Pons (tissue), 1 donor: ENCODE data around the gene PTDSS2.

Experiments
- DNase-seq: peaks from one replicate; pipeline ENCODE4 v3.0.0-alpha.2; 2016; ENCODE audit warnings: low spot score

Gene PTDSS2

GRCh38 chr11:530960-531831 lies 81.1 kb downstream of the PTDSS2 start:
- no peak for DNase-seq

GRCh38 chr11:531919-532526 lies 81.9 kb downstream of the PTDSS2 start:
- no peak for DNase-seq

DNA sequence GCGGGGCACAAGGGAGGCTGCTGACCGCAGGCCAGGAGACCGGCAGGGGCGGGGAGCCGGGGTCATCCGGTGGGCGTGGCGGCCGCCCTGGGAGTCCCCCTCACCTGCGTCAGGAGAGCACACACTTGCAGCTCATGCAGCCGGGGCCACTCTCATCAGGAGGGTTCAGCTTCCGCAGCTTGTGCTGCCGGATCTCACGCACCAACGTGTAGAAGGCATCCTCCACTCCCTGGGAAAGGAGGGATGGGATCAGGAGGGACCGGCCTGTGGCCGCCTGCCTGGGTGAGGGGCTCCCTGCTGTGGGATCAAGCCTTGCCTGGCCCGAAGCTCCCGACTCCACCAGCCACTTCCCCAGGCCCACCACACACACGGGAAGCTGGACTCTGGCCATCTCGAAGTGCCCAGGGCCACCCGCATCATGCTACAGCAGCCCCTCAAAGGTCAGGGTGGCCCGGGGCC lies 82.5 kb downstream of the PTDSS2 start:
- DNase-seq = no peak

DNA sequence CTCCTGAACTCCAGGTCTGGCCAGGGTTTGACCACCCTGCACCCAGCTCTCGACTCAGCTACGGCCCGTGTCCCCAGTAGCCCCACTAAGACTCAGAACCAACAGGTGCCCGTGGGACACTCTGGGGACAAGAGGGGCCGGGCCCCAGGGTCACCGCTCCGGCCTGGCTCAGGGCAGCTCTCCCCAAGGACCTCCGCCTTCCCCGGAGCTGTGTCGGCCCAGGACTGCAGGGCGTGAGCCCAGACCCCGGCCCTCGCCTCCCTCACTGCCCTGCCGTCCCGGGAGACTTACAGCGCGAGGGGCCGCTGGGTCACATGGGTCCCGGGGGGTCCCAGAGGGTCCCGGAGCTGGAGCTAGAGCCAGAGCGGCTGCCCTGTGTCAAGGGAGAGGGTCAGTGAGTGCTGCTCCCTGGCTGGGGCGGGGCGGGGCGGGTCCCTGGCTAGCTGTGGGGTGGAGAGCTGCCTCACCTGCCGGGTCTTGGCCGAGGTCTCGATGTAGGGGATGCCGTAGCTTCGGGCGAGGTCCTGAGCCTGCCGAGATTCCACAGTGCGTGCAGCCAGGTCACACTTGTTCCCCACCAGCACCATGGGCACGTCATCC lies 83.0 kb downstream of the PTDSS2 start:
- no peak for DNase-seq

- DNase-seq = no peak
Observed at GRCh38 chr11:533586-534395, 83.7 kb downstream of the PTDSS2 start.

- no peak for DNase-seq
Observed at GRCh38 chr11:534396-535209, 84.5 kb downstream of the PTDSS2 start.

GRCh38 chr11:535210-535518 lies 85.1 kb downstream of the PTDSS2 start:
- DNase-seq = no peak

DNA sequence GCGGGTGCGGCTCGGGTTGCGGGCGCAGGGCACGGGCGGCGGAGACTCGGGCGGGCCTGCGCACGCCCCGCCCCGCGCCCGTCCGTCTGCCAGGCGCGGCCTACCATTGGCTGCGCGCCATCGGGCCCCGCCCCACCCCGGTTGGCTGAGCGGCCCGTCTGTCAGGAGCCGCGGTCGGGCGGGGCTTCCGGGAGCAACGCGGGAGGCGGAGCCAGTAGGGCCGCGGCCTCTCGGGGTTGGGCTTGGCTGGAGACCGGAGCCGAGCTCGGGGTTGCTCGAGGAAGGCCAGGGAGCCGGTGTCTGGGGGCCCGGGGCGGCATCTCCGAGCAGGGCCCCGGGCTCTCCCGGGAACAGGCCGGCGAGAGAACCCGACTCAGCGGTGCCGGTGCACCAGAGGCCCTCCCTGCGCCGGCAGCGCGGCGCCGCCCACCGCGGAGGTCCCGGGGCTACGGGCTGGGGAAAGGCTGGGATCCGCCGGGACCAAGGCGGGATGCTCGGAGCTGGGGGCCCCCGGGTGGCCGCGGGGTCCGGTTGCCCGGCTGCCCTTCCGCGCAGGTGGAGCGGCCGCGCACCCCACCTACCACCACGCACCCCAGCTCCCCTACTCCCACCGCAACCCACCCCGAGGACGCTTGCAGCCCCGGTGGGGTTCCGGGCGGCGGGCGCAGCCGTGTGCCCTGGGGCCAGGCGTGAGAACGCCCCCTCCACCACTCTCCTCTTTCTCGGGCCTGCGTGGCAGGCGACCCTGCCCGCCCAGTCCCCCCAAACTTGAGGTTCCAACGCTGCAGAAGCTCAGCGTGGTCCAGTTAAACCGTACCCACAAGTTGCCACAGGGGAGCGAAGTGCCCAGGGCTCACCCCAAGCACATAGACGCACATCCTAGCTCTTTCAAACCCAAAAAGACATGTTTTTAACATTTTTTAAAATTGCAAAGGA lies 85.7 kb downstream of the PTDSS2 start, which contains the start of gene HRAS:
TSS of gene HRAS (minus strand) at position 58 of the 936 bp plus-strand sequence.
- DNase-seq = peak; percentile 91

DNA sequence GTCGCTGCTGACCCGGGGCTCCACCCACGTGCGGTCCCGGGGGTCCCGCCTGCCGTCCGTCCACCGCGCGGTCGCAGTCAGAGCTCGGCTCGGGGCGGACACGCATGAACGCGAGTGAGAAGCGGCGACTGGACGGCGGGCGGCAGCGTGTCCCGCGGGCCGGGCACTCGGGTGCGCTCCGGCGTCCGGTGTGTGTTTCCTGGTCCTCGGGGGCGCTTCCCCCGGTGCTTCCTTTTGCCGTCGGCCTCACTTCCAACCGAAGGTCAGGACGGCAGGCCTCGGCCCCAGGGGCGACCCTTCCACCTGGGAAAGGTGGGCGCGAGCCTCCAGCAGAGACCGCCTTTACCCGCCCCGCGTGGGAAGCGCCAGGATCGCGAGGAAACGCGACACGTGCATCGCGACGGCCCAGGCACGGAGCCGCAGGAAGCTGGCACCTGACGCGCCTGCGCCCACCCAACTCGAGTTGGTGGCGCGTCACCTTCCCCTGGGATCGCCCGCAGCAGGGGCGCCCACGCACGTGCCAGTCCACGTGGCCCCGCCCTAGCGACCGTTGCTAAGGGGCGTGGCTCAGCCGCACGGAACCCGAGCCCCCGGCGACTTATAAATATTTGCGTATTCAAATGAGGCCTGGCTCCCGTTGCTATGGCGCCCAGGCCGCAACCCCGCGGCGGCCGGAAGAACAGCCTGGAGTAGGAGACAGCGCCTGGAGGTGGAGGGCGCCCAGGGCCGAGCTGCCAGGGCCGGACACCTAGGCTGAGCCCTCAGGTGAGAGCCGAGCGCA lies 87.0 kb downstream of the PTDSS2 start, which contains the start of gene LRRC56:
TSS of gene LRRC56 (plus strand) at position 687 of the 781 bp plus-strand sequence. CDS start 3,158 bp downstream, outside the sequence.
- no peak for DNase-seq

GRCh38 chr11:537622-538430 lies 87.7 kb downstream of the PTDSS2 start:
- no peak for DNase-seq

GRCh38 chr11:538431-539051 lies 88.5 kb downstream of the PTDSS2 start:
- no peak for DNase-seq

- no peak for DNase-seq
Observed at GRCh38 chr11:539971-540481, 89.9 kb downstream of the PTDSS2 start.
